Erythroblast (primary cell): ENCODE data around the gene SHISA6.

Source experiments
- GATA1 ChIP-seq: IDR thresholded peaks from 2 replicates; pipeline ENCODE4 v1.6.1; 2011; ENCODE audit warnings: low read depth, mild to moderate bottlenecking, control low read depth, low read length, moderate library complexity
- POLR2A ChIP-seq: IDR thresholded peaks from 2 replicates; pipeline ENCODE4 v1.6.1; 2011; ENCODE audit warnings: mild to moderate bottlenecking, low read length

GRCh38 chr17:11294826-11295225 is 53.8 kb downstream of the SHISA6 start:
- no peak for TF ChIP-seq POLR2A
- no peak for TF ChIP-seq GATA1
